ENCODE results near the gene TIAM1.

Gene TIAM1

DNA sequence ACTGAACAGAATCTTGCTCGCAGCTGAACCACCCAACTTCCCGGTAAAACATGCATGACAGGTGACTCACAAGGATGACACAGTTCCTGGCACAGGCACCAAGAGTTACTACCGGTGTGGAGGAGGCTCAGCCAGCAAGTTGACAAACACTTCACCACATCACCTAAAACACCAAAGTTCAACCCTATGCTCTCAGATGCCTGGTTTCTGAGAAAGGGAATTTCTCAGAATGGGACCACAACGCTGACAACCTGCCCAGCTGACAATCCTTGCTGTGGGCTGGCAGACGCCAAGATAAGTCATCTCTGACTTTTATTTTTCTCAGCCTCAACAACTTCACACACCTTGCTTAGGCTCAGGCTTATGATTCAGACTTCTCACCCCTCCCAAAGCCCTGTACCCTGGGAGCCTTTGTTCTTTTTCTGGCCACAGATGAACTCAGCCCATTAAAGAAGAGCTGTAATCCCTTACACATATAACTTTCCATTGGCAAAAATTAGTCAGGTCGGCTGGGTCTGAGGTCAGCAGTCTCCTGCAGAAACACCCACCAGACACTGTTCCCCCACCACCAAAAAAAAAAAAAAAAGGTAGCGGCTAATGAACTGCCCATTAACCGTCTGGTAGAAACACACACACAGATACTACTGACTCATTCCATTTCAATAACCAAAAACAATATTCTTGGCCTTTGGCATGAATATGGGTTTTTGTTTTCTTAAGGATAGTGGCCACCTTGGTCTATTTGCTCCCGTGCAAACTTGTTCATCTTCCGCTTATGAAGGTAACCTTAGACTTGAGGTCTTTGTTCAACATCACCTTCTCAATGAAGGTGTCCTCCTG, 10.8 kb upstream of the TIAM1 start:
- no peak overlapping the region for H3K4me3 ChIP-seq (ENCODE audit: low read depth, low read length)
- TF ChIP-seq, protein P1, sequence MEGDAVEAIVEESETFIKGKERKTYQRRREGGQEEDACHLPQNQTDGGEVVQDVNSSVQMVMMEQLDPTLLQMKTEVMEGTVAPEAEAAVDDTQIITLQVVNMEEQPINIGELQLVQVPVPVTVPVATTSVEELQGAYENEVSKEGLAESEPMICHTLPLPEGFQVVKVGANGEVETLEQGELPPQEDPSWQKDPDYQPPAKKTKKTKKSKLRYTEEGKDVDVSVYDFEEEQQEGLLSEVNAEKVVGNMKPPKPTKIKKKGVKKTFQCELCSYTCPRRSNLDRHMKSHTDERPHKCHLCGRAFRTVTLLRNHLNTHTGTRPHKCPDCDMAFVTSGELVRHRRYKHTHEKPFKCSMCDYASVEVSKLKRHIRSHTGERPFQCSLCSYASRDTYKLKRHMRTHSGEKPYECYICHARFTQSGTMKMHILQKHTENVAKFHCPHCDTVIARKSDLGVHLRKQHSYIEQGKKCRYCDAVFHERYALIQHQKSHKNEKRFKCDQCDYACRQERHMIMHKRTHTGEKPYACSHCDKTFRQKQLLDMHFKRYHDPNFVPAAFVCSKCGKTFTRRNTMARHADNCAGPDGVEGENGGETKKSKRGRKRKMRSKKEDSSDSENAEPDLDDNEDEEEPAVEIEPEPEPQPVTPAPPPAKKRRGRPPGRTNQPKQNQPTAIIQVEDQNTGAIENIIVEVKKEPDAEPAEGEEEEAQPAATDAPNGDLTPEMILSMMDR (IDR thresholded peaks at IDR 0.05; ENCODE audit: low read depth, low read length, missing control alignments) = no peak
- no peak for DNase-seq (ENCODE audit: low read depth)

DNA sequence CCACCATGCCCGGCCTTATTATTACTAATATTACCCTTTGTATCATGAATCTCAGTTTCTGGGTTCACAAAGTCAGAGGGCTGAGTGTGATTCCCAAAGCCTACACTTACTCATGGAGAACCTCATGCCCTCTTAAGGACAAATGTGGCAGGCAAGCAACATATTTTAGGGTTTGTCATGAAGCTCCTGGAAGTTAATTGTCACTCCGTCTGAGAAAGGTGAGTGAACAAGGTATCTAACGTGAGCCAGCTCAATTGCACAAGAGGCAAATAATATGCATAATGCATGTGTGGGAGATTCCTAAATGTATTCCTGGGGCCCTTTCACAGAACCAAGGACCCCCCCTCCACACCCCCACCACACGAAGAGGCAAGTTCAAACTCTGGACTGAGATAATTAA, 10.1 kb upstream of the TIAM1 start:
- TF ChIP-seq, protein P1 (IDR thresholded peaks at IDR 0.05; ENCODE audit: low read depth, low read length, missing control alignments) = no peak
- DNase-seq (ENCODE audit: low read depth) = no peak

DNA sequence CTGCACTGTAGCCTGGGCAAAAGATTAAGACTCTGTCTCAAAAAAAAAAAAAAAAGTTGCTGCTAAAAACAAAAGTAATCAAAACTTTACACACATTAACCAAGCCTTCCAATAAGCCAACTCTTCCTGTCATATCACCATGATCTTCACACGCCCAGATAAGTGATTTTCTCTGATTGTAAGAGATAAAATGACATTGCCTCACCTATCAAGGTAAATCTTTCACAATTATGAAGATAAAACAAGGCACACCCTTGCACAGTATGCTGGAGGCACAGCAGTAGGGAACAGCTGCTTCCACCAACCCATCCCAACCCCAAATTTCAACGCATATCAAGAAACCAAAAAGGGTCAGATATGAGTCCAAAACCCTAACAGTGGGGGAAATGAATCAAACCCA, 8.8 kb upstream of the TIAM1 start:
- H3K4me3 ChIP-seq (ENCODE audit: low read depth, low read length) = no peak overlapping the region
- TF ChIP-seq, protein P1 (IDR thresholded peaks at IDR 0.05; ENCODE audit: low read depth, low read length, missing control alignments) = no peak
- no peak for DNase-seq (ENCODE audit: low read depth)

More for the DNA sequence above, 10.1 kb upstream of the TIAM1 start:
- H3K4me3 ChIP-seq (ENCODE audit: low read depth, low read length) = no peak overlapping the region

DNA sequence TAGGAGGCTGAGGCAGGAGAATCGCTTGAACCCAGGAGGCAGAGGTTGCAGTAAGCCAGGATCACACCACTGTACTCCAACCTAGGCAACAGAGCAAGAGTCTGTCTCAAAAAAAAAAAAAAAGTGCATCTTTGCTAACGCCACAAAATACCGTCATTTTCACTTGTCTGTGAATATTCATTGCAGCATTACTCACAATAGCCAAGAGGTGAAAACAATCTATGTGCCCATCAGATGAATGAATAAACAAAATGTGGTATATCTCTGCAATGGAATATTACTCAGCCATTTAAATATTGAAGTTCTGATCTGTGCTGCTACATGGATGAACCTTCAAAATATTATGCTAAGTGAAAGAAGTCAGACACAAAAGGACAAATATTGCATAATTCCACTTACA, 7.9 kb upstream of the TIAM1 start:
- TF ChIP-seq, protein P1 (IDR thresholded peaks at IDR 0.05; ENCODE audit: low read depth, low read length, missing control alignments) = no peak
- no peak overlapping the region for H3K4me3 ChIP-seq (ENCODE audit: low read depth, low read length)
- no peak for DNase-seq (ENCODE audit: low read depth)

DNA sequence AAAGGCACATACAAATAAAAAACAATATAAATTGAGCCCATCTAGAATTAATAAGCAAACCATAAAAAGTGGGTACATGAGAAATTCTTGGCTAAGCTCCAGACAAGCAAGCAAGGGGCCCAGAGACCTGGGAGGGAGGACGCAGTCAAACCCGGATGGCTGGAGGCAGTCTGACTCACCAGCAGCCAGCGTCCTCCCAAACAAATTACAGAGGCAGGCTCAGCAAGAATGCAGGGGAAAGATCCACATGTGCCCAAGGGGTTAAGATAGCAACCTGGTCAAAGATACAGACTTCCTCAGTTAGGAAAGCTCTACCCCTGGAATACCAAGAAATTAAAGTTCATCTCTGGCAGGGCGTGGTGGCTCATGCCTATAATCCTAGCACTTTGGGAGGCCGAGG, 7.4 kb upstream of the TIAM1 start:
- TF ChIP-seq, protein P1 (IDR thresholded peaks at IDR 0.05; ENCODE audit: low read depth, low read length, missing control alignments) = no peak
- no peak for DNase-seq (ENCODE audit: low read depth)
- no peak overlapping the region for H3K4me3 ChIP-seq (ENCODE audit: low read depth, low read length)

DNA sequence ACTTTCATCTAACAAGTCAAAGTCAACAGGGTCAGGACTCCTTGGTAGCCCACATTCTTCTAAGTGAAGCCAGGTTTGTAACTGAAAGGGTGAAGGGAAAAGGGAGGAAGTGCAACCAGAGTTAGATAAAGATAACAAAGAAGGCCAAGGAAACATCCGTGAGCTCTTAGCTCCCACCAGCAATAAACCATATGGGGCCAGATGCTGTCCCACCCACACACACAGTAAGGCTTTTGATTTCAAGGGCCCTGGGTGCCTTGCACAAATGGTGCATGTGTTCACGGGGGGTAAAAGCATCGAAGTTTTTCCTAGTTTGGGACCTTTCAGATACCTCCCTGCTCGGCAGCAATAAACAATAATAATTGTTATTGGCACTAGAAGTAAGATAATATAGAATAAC, 5.1 kb upstream of the TIAM1 start:
- no peak for DNase-seq (ENCODE audit: low read depth)
- TF ChIP-seq, protein P1 (IDR thresholded peaks at IDR 0.05; ENCODE audit: low read depth, low read length, missing control alignments) = no peak
- no peak overlapping the region for H3K4me3 ChIP-seq (ENCODE audit: low read depth, low read length)

DNA sequence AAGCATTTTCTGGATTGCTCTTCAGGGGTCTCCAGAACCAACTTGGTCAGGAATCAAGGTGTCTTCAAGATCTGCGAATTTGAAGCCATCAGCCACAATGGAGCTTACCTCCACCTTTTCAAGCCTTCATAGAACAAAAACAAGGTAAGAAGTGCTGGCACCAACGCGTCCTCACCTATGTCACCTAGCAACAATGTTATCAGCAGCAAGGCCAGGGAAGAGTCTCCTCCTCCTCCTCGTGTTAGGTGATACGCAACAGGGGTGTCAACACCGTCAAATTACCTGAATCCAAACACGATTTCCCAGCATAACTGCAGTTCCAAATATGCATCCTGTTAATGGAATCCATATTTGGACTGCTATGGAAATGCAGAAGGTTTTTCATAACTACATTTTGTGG, 4.1 kb upstream of the TIAM1 start:
- no peak overlapping the region for H3K4me3 ChIP-seq (ENCODE audit: low read depth, low read length)
- no peak for DNase-seq (ENCODE audit: low read depth)
- TF ChIP-seq, protein P1 (IDR thresholded peaks at IDR 0.05; ENCODE audit: low read depth, low read length, missing control alignments) = no peak

Measured in GM12864 (cell line).